Measurements from ENCODE around the gene KCNQ1. TPM values are rescaled to one million over a fixed set of nuclear protein-coding genes. Genes with fewer than 3 reads are reported as not detected.

KCNQ1 gene
- total RNA-seq, 1 experiment from 2014 or later = 2.5 TPM

DNA sequence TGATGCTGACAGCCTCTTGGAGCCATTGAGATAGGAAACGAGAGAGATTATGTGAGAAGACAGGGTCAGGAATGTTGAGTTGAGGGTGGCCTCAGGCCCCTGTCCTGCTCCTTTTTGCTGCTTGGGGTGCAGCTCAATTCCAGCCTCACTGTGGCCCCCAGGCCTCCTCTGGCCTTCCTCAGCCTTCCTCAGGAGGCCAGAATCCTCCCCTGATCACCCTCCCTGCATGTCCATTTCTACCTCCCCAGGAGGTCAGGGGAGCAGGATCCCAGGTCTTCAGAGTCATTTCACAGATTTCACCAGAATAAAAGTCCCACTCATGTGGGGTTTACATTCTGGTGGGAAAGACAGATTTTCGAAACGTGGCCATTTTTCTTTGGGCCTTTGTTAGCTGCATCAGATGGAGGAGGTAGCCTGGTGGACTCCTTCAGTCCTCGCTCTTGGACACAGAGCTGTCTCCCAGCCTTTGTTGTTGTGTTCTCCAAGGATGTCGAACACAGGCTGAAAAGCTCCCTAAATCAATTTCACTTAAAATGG lies 257.2 kb downstream of the KCNQ1 start (continued):
- TF ChIP-seq, protein P1, sequence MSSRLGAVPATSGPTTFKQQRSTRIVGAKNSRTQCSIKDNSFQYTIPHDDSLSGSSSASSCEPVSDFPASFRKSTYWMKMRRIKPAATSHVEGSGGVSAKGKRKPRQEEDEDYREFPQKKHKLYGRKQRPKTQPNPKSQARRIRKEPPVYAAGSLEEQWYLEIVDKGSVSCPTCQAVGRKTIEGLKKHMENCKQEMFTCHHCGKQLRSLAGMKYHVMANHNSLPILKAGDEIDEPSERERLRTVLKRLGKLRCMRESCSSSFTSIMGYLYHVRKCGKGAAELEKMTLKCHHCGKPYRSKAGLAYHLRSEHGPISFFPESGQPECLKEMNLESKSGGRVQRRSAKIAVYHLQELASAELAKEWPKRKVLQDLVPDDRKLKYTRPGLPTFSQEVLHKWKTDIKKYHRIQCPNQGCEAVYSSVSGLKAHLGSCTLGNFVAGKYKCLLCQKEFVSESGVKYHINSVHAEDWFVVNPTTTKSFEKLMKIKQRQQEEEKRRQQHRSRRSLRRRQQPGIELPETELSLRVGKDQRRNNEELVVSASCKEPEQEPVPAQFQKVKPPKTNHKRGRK (CRISPR knock-in tag; IDR thresholded peaks at IDR 0.05; ENCODE audit: borderline replicate concordance) = no peak
- TF ChIP-seq PRRX2 (CRISPR knock-in tag; IDR thresholded peaks at IDR 0.05) = no peak
- TF ChIP-seq SMAD3 (CRISPR knock-in tag; IDR thresholded peaks at IDR 0.05; ENCODE audit: borderline replicate concordance) = no peak
- TF ChIP-seq, protein P2, sequence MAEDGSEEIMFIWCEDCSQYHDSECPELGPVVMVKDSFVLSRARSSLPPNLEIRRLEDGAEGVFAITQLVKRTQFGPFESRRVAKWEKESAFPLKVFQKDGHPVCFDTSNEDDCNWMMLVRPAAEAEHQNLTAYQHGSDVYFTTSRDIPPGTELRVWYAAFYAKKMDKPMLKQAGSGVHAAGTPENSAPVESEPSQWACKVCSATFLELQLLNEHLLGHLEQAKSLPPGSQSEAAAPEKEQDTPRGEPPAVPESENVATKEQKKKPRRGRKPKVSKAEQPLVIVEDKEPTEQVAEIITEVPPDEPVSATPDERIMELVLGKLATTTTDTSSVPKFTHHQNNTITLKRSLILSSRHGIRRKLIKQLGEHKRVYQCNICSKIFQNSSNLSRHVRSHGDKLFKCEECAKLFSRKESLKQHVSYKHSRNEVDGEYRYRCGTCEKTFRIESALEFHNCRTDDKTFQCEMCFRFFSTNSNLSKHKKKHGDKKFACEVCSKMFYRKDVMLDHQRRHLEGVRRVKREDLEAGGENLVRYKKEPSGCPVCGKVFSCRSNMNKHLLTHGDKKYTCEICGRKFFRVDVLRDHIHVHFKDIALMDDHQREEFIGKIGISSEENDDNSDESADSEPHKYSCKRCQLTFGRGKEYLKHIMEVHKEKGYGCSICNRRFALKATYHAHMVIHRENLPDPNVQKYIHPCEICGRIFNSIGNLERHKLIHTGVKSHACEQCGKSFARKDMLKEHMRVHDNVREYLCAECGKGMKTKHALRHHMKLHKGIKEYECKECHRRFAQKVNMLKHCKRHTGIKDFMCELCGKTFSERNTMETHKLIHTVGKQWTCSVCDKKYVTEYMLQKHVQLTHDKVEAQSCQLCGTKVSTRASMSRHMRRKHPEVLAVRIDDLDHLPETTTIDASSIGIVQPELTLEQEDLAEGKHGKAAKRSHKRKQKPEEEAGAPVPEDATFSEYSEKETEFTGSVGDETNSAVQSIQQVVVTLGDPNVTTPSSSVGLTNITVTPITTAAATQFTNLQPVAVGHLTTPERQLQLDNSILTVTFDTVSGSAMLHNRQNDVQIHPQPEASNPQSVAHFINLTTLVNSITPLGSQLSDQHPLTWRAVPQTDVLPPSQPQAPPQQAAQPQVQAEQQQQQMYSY (CRISPR knock-in tag; IDR thresholded peaks at IDR 0.05) = no peak
- TF ChIP-seq E2F1 (CRISPR knock-in tag; IDR thresholded peaks at IDR 0.05) = no peak
- TF ChIP-seq ETV6 (CRISPR knock-in tag; IDR thresholded peaks at IDR 0.05) = no peak
- TF ChIP-seq ELF4 (CRISPR knock-in tag; IDR thresholded peaks at IDR 0.05; ENCODE audit: low read depth) = no peak
- TF ChIP-seq NR2C2 (CRISPR knock-in tag; IDR thresholded peaks at IDR 0.05) = no peak
- TF ChIP-seq, protein P3, sequence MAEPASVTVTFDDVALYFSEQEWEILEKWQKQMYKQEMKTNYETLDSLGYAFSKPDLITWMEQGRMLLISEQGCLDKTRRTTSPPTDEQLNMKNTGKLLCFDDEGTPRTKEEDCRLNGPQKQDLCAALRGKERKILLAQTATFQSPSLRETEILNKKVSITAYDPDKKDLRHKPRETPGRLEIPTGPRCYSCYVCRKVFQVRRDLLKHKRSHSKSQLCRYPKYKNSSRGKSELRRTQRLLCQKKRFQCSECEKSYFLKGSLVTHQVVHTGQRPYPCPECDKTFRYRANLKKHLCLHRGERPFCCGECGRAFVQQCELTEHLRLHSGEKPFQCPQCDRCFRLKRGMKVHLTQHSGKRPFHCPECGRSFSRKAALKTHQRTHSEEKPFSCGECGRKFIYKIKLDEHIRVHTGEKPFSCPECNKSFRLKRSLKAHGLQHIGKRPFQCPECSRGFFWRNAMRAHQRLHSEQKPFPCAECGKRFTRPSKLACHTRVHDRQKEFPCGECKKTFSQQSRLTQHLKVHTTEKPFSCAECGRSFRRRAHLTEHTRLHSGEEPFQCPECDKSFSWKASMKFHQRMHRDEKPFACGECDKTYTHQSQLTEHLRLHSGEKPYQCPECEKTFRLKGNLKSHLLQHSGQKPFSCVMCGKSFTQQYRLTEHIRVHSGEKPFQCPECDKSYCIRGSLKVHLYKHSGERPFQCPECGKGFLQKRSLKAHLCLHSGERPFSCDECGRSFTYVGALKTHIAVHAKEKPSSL (CRISPR knock-in tag; conservative IDR thresholded peaks at IDR 0.05) = no peak
- no peak for TF ChIP-seq FOXJ3 (CRISPR knock-in tag; IDR thresholded peaks at IDR 0.05; ENCODE audit: borderline replicate concordance)
- TF ChIP-seq FOXP1 (CRISPR knock-in tag; IDR thresholded peaks at IDR 0.05; ENCODE audit: borderline replicate concordance) = no peak
- TF ChIP-seq RORB (CRISPR knock-in tag; IDR thresholded peaks at IDR 0.05) = no peak

DNA sequence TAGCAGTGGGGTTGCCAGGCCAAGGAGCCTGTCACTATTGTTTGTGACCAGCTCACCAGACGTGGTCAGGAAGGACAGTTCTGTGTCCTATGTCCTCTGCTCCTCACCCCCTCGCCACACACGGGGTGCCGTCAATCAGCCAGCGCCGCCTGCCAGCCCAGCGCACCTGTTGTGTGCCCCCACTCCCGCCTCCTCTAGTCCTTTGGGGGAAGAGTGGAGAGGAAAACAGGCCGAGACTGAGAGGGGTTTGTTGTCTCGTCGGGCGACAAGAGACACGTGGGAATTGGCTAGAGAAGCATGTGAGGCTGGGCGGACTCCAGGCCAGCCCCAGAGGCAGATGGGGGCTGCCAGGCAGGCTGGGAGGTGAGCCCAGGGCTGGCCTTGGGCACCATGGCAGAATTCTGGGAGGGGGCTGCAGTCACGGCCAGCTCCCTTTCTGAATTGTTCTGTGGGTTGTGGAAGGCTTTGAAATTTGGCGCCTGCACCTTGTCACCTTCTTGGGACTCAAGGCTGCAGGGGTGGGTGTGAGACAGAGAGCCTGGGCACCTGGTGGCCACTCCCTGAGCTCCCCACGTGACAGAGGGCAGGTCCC lies 258.1 kb downstream of the KCNQ1 start:
- CTCF ChIA-PET = interaction anchor here (0.9 to 2.6 kb wide), 6 partner anchors 10 to 189 kb away, joined by 3 to 16 read pairs (median 4); no protein-coding TSS in a partner anchor
- Mint-ChIP-seq H3K9me3 (peaks cover 14% of the 10 kb centered on the region), H3K27me3 (ENCODE audit: low read depth) (peaks cover 74% of the 10 kb centered on the region), H3K36me3 (peaks cover 19% of the 10 kb centered on the region), H3K4me3 (no peak overlapping the region), H3K27ac (no peak overlapping the region), H3K4me1 (peaks cover 37% of the 10 kb centered on the region)
- DNase-seq (ENCODE audit: low spot score) (peak; percentile 5), ATAC-seq (no peak)
- TF ChIP-seq, protein P4, sequence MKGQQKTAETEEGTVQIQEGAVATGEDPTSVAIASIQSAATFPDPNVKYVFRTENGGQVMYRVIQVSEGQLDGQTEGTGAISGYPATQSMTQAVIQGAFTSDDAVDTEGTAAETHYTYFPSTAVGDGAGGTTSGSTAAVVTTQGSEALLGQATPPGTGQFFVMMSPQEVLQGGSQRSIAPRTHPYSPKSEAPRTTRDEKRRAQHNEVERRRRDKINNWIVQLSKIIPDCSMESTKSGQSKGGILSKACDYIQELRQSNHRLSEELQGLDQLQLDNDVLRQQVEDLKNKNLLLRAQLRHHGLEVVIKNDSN (CRISPR knock-in tag; IDR thresholded peaks at IDR 0.05) = peak; percentile 66; the same call in 1 of the 2 replicates
- TF ChIP-seq IRF1 (CRISPR knock-in tag; IDR thresholded peaks at IDR 0.05) = no peak
- TF ChIP-seq MAX (CRISPR knock-in tag; IDR thresholded peaks at IDR 0.05) = no peak
- no peak for TF ChIP-seq ELF4 (CRISPR knock-in tag; IDR thresholded peaks at IDR 0.05; ENCODE audit: low read depth)
- TF ChIP-seq ZBTB43 (CRISPR knock-in tag; IDR thresholded peaks at IDR 0.05) = no peak
- TF ChIP-seq FOXP1 (CRISPR knock-in tag; IDR thresholded peaks at IDR 0.05; ENCODE audit: borderline replicate concordance) = peak; percentile 29; the same call in 1 of the 2 replicates
- TF ChIP-seq, protein P5, sequence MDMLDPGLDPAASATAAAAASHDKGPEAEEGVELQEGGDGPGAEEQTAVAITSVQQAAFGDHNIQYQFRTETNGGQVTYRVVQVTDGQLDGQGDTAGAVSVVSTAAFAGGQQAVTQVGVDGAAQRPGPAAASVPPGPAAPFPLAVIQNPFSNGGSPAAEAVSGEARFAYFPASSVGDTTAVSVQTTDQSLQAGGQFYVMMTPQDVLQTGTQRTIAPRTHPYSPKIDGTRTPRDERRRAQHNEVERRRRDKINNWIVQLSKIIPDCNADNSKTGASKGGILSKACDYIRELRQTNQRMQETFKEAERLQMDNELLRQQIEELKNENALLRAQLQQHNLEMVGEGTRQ (CRISPR knock-in tag; IDR thresholded peaks at IDR 0.05) = peak; percentile 67; the same call in 1 of the 2 replicates
- TF ChIP-seq ZNF232 (CRISPR knock-in tag; IDR thresholded peaks at IDR 0.05) = no peak
- TF ChIP-seq SP1 (CRISPR knock-in tag; conservative IDR thresholded peaks at IDR 0.05) = no peak
- POLR2A ChIA-PET = interaction anchor here (1.1 to 1.5 kb wide), 2 partner anchors 10 to 15 kb away, joined by 3 to 8 read pairs; no protein-coding TSS in a partner anchor

Measured in WTC11 (cell line).